ENCODE measurements around the gene RUNX3.

The RUNX3 gene

DNA sequence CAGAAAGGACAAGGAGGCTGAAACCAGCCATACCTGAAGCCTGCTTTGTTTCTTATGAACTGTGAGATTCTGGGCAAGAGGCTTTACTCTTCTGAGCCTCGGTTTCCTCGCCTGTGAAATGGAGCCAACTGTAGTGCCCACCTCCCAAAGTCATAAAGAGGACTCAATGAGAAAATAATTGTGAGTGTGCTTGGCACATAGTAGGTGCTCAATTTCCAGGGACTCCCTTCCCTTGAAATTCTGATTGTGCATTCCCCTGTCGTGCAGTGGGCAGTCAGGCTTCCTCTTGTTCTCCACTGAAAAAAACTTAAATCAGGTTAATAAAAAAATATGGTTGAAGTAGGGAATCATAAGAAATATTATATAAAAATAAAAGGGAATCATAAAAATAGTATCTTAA is 37.5 kb upstream of the RUNX3 start (continued):
- TF ChIP-seq, protein P1, sequence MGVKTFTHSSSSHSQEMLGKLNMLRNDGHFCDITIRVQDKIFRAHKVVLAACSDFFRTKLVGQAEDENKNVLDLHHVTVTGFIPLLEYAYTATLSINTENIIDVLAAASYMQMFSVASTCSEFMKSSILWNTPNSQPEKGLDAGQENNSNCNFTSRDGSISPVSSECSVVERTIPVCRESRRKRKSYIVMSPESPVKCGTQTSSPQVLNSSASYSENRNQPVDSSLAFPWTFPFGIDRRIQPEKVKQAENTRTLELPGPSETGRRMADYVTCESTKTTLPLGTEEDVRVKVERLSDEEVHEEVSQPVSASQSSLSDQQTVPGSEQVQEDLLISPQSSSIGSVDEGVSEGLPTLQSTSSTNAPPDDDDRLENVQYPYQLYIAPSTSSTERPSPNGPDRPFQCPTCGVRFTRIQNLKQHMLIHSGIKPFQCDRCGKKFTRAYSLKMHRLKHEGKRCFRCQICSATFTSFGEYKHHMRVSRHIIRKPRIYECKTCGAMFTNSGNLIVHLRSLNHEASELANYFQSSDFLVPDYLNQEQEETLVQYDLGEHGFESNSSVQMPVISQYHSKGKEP (tag by site-specific recombination; IDR thresholded peaks at IDR 0.05), result no peak
- TF ChIP-seq, protein P2, sequence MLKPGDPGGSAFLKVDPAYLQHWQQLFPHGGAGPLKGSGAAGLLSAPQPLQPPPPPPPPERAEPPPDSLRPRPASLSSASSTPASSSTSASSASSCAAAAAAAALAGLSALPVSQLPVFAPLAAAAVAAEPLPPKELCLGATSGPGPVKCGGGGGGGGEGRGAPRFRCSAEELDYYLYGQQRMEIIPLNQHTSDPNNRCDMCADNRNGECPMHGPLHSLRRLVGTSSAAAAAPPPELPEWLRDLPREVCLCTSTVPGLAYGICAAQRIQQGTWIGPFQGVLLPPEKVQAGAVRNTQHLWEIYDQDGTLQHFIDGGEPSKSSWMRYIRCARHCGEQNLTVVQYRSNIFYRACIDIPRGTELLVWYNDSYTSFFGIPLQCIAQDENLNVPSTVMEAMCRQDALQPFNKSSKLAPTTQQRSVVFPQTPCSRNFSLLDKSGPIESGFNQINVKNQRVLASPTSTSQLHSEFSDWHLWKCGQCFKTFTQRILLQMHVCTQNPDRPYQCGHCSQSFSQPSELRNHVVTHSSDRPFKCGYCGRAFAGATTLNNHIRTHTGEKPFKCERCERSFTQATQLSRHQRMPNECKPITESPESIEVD (tag by site-specific recombination; IDR thresholded peaks at IDR 0.05), result no peak
- TF ChIP-seq ZNF677 (tag by site-specific recombination; IDR thresholded peaks at IDR 0.05) (no peak), GLI2 (tag by site-specific recombination; IDR thresholded peaks at IDR 0.05; ENCODE audit: borderline replicate concordance, low read depth) (no peak), ZNF433 (tag by site-specific recombination; IDR thresholded peaks at IDR 0.05; ENCODE audit: low read depth) (no peak), ZNF19 (tag by site-specific recombination; IDR thresholded peaks at IDR 0.05; ENCODE audit: low read depth) (no peak), OSR2 (tag by site-specific recombination; IDR thresholded peaks at IDR 0.05) (no peak), ZFP41 (tag by site-specific recombination; IDR thresholded peaks at IDR 0.05; ENCODE audit: borderline replicate concordance) (no peak), ZEB2 (tag by site-specific recombination; IDR thresholded peaks at IDR 0.05) (no peak)
- TF ChIP-seq, protein P3, sequence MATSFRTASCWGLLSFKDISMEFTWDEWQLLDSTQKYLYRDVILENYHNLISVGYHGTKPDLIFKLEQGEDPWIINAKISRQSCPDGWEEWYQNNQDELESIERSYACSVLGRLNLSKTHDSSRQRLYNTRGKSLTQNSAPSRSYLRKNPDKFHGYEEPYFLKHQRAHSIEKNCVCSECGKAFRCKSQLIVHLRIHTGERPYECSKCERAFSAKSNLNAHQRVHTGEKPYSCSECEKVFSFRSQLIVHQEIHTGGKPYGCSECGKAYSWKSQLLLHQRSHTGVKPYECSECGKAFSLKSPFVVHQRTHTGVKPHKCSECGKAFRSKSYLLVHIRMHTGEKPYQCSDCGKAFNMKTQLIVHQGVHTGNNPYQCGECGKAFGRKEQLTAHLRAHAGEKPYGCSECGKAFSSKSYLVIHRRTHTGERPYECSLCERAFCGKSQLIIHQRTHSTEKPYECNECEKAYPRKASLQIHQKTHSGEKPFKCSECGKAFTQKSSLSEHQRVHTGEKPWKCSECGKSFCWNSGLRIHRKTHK (tag by site-specific recombination; IDR thresholded peaks at IDR 0.05), result no peak
- TF ChIP-seq, protein P4, sequence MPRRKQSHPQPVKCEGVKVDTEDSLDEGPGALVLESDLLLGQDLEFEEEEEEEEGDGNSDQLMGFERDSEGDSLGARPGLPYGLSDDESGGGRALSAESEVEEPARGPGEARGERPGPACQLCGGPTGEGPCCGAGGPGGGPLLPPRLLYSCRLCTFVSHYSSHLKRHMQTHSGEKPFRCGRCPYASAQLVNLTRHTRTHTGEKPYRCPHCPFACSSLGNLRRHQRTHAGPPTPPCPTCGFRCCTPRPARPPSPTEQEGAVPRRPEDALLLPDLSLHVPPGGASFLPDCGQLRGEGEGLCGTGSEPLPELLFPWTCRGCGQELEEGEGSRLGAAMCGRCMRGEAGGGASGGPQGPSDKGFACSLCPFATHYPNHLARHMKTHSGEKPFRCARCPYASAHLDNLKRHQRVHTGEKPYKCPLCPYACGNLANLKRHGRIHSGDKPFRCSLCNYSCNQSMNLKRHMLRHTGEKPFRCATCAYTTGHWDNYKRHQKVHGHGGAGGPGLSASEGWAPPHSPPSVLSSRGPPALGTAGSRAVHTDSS (tag by site-specific recombination; IDR thresholded peaks at IDR 0.05), result no peak

DNA sequence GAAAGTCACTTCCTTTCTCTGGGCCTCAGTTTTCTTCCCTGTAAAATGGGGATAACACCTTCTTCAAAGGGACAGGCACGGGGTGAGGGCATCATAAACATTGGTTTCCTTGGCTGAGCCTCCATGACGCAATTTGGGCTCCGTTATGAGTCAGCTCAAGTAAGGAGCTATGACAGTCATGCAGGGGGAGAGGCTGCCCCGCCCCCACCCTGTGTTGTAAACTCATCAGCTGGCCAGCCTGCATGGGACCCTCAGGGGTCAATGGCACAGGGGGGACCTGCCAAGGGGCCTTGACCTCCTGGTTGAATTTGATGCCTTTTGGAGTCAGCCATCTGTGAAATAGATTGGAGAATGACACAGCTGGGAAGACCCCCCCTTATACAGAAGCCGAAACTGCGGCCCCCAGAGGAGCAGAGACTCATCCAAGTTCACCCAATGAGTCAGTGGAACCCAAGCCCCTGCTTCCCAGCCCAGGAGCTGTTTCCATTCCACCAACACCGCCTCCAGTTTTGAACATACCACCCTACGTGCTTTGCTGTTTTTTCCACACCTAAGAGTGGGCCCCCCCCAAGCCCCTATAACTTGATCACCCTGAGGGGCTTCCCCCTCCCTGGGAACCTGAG is 36.8 kb upstream of the RUNX3 start:
- Histone ChIP-seq H3K36me3 (ENCODE audit: control insufficient read depth in 2 of 2, insufficient read depth in 1 of 2, low read length in 2 of 2) (no peaks in the 10 kb centered on the region), H3K4me3 (ENCODE audit: low read depth, low read length) (no peak overlapping the region), H3K9me3 (ENCODE audit: control insufficient read depth, insufficient read depth, low read depth, low read length) (no peaks in the 10 kb centered on the region), H3K4me1 (ENCODE audit: control insufficient read depth, insufficient read depth, low read length) (no peaks in the 10 kb centered on the region), H3K27ac (ENCODE audit: extremely low read depth, low read depth, low read length) (no peak overlapping the region)
- CTCF ChIA-PET, result no interaction called here
- peak; percentile 23; the same call in 1 of the 2 replicates for TF ChIP-seq GLIS1 (tag by site-specific recombination; IDR thresholded peaks at IDR 0.05)
- TF ChIP-seq SP7 (tag by site-specific recombination; IDR thresholded peaks at IDR 0.05), result 0 out of 2 replicates have a peak, but pooled peaks have one; percentile 38
- 0 out of 2 replicates have a peak, but pooled peaks have one; percentile 23 for TF ChIP-seq ZFP69B (tag by site-specific recombination; IDR thresholded peaks at IDR 0.05)
- 0 out of 2 replicates have a peak, but pooled peaks have one; percentile 39 for TF ChIP-seq GLIS2 (tag by site-specific recombination; IDR thresholded peaks at IDR 0.05)
- no peak for TF ChIP-seq ZNF843 (tag by site-specific recombination; IDR thresholded peaks at IDR 0.05)
- 0 out of 2 replicates have a peak, but pooled peaks have one; percentile 49 for TF ChIP-seq ZNF660 (tag by site-specific recombination; IDR thresholded peaks at IDR 0.05)
- TF ChIP-seq, protein P5, sequence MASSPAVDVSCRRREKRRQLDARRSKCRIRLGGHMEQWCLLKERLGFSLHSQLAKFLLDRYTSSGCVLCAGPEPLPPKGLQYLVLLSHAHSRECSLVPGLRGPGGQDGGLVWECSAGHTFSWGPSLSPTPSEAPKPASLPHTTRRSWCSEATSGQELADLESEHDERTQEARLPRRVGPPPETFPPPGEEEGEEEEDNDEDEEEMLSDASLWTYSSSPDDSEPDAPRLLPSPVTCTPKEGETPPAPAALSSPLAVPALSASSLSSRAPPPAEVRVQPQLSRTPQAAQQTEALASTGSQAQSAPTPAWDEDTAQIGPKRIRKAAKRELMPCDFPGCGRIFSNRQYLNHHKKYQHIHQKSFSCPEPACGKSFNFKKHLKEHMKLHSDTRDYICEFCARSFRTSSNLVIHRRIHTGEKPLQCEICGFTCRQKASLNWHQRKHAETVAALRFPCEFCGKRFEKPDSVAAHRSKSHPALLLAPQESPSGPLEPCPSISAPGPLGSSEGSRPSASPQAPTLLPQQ (tag by site-specific recombination; IDR thresholded peaks at IDR 0.05), result 0 out of 2 replicates have a peak, but pooled peaks have one; percentile 18
- TF ChIP-seq, protein P6, sequence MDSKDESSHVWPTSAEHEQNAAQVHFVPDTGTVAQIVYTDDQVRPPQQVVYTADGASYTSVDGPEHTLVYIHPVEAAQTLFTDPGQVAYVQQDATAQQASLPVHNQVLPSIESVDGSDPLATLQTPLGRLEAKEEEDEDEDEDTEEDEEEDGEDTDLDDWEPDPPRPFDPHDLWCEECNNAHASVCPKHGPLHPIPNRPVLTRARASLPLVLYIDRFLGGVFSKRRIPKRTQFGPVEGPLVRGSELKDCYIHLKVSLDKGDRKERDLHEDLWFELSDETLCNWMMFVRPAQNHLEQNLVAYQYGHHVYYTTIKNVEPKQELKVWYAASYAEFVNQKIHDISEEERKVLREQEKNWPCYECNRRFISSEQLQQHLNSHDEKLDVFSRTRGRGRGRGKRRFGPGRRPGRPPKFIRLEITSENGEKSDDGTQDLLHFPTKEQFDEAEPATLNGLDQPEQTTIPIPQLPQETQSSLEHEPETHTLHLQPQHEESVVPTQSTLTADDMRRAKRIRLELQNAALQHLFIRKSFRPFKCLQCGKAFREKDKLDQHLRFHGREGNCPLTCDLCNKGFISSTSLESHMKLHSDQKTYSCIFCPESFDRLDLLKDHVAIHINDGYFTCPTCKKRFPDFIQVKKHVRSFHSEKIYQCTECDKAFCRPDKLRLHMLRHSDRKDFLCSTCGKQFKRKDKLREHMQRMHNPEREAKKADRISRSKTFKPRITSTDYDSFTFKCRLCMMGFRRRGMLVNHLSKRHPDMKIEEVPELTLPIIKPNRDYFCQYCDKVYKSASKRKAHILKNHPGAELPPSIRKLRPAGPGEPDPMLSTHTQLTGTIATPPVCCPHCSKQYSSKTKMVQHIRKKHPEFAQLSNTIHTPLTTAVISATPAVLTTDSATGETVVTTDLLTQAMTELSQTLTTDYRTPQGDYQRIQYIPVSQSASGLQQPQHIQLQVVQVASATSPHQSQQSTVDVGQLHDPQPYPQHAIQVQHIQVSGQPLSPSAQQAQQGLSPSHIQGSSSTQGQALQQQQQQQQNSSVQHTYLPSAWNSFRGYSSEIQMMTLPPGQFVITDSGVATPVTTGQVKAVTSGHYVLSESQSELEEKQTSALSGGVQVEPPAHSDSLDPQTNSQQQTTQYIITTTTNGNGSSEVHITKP (tag by site-specific recombination; IDR thresholded peaks at IDR 0.05), result peak; percentile 17; the same call in 1 of the 2 replicates
- 0 out of 2 replicates have a peak, but pooled peaks have one; percentile 23 for TF ChIP-seq ZNF324 (tag by site-specific recombination; IDR thresholded peaks at IDR 0.05)
- TF ChIP-seq ZNF155 (tag by site-specific recombination; IDR thresholded peaks at IDR 0.05), result no peak
- POLR2A ChIA-PET, result interaction anchor here (0.6 to 0.7 kb wide), 2 partner anchors 16 to 283 kb away, joined by 4 to 5 read pairs; no protein-coding TSS in a partner anchor

Measured in HEK293 (cell line).